ENCODE results near the gene ZNF554.

The ZNF554 gene

DNA sequence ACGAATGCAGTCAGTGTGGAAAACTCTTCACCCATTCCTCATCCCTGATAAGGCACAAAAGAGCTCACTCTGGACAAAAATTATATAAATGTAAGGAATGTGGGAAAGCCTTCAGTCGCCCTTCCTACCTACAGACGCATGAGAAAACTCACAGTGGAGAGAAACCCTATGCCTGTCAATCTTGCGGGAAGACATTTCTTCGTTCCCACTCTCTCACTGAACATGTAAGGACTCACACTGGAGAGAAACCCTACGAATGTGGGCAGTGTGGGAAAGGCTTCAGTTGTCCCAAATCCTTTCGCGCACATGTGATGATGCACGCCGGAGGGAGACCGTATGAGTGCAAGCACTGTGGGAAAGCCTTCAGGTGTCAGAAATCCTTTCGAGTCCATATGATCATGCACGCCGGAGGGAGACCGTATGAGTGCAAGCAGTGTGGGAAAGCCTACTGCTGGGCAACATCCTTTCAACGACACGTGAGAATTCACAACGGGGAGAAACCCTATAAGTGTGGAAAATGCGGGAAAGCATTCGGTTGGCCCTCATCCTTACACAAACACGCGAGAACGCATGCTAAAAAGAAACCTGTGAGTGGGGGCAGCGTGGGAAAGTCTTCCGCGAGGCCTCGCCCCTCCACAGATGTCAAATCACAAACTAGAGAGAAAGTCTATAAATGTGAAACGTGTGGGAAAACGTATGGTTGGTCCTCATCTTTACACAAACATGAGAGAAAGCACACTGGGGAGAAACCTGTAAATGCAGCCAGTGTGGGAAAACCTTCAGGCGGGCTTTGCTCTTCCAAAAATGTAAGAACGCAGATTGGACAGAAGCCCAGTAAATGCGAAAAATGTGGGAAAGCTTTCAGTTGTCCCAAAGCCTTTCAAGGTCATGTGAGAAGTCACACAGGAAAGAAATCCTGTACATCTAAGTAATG is 58.0 kb downstream of the ZNF554 start:
- DNase-seq: no peak

DNA sequence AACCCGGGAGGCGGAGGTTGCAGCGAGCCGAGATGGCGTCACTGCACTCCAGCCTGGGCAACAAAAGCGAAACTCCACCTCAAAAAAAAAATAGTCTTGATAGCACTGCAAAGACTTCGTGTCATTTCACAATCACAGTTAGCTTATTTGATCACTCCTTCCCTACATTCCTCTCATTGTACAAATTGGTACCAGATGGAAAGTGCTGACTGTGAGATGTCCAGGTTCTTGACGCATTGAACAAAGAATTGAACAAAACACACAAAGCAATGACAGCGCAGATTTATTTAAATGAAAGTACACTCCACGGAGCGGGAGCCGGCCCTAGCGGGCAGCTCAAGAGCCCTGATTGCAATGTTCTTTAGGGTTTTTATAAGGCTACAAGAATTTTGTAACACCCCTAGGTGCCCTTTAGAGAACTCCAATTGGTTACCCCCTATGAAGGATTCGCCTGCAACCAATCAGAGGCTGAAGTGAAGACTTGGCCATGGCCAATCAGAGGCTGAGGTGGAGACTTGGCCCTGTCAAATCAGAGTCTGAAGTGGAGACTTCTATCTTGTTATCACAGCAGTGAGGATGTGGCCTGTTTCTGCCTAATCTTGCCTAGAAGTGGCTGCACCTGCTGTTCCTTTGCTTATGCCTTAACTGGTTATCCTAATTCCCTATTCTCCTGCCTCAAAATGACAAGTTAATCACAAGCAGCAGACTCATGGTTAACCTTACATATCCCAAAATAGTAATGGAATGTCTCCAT is 64.2 kb downstream of the ZNF554 start:
- DNase-seq: no peak

DNA sequence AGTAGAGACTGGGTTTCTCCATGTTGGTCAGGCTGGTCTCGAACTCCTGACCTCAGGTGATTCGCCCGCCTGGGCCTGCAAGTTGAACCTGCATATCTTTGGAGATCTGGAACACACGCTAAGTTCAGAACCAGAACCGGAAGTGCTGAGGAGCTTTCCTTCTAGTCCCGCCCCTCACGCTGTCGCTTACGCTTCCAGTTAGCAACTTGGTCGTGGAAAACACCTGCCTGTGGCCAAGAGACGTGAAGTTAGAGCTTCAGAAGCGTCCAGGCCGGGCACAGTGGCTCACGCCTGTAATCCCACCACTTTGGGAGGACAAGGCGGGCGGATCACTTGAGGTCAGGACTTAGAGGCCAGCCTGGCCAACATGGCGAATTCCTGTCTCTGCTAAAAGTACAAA is 66.1 kb downstream of the ZNF554 start:
- no peak for DNase-seq
